Epithelial cell of prostate (primary cell): ENCODE data around the gene LSM4.

Experiments
- DNase-seq: peaks from one replicate; pipeline ENCODE4 v3.0.0-alpha.2; 2011; ENCODE audit warnings: low read depth, low spot score
- H3K27ac ChIP-seq: fragments of 450-650 bp; 2 replicates; pipeline ENCODE4 v1.5.1; 2017; ENCODE audit warnings: mild to moderate bottlenecking

Gene LSM4

GRCh38 chr19:18313398-18313797 is 9.5 kb downstream of the LSM4 start:
- DNase-seq, result no peak
- H3K27ac ChIP-seq, result no peak overlapping the region

GRCh38 chr19:18312092-18312534 is 10.8 kb downstream of the LSM4 start:
- no peak for DNase-seq
- H3K27ac ChIP-seq, result no peak overlapping the region

- no peak for DNase-seq
- no peak overlapping the region for H3K27ac ChIP-seq
Observed at GRCh38 chr19:18311502-18312091, 11.3 kb downstream of the LSM4 start.

GRCh38 chr19:18310966-18311365 is 11.9 kb downstream of the LSM4 start:
- DNase-seq, result no peak
- no peak overlapping the region for H3K27ac ChIP-seq

GRCh38 chr19:18310118-18310909 is 12.6 kb downstream of the LSM4 start:
- H3K27ac ChIP-seq, result no peak overlapping the region
- DNase-seq, result no peak

GRCh38 chr19:18309525-18310064 is 13.3 kb downstream of the LSM4 start:
- no peak for DNase-seq
- no peak overlapping the region for H3K27ac ChIP-seq

- DNase-seq, result no peak
- no peak overlapping the region for H3K27ac ChIP-seq
Observed at GRCh38 chr19:18308948-18309325, 13.9 kb downstream of the LSM4 start.

- DNase-seq, result no peak
- no peak overlapping the region for H3K27ac ChIP-seq
Observed at GRCh38 chr19:18308051-18308947, 14.6 kb downstream of the LSM4 start.

GRCh38 chr19:18307271-18307681 is 15.6 kb downstream of the LSM4 start:
- DNase-seq, result no peak
- H3K27ac ChIP-seq, result no peak overlapping the region

GRCh38 chr19:18306888-18307260 is 16.0 kb downstream of the LSM4 start:
- no peak overlapping the region for H3K27ac ChIP-seq
- no peak for DNase-seq

- DNase-seq, result no peak
- no peak overlapping the region for H3K27ac ChIP-seq
Observed at GRCh38 chr19:18306209-18306887, 16.5 kb downstream of the LSM4 start.

GRCh38 chr19:18304458-18305310 is 18.2 kb downstream of the LSM4 start:
- peak overlapping the region; percentile 73 for H3K27ac ChIP-seq
- DNase-seq, result no peak

- DNase-seq, result no peak
- H3K27ac ChIP-seq, result peak overlapping the region; percentile 73
Observed at GRCh38 chr19:18304208-18304457, 18.7 kb downstream of the LSM4 start.

GRCh38 chr19:18301718-18302111 is 21.2 kb downstream of the LSM4 start:
- no peak overlapping the region for H3K27ac ChIP-seq
- DNase-seq, result no peak

GRCh38 chr19:18300930-18301717 is 21.8 kb downstream of the LSM4 start:
- no peak for DNase-seq
- peak overlapping the region; percentile 36 for H3K27ac ChIP-seq

- DNase-seq, result no peak
- no peak overlapping the region for H3K27ac ChIP-seq
Observed at GRCh38 chr19:18299654-18300053, 23.2 kb downstream of the LSM4 start.

GRCh38 chr19:18298601-18299000 is 24.3 kb downstream of the LSM4 start:
- no peak for DNase-seq
- H3K27ac ChIP-seq, result no peak overlapping the region

- no peak for DNase-seq
- no peak overlapping the region for H3K27ac ChIP-seq
Observed at GRCh38 chr19:18297308-18297707, 25.6 kb downstream of the LSM4 start.

- DNase-seq, result no peak
- no peak overlapping the region for H3K27ac ChIP-seq
Observed at GRCh38 chr19:18295034-18295451, 27.8 kb downstream of the LSM4 start.
